ENCODE results near the gene ANKRD13A. TPM values are rescaled to one million over a fixed set of nuclear protein-coding genes. Genes with fewer than 3 reads are reported as not detected.
"Not testable (repeated sequence)": the region's sequence is repeated elsewhere in the genome, so short reads cannot be mapped to it uniquely, and the experiment has no call there.

ANKRD13A gene
- total RNA-seq, 1 donor from 2014 or later = 22.5 TPM

GRCh38 chr12:110065540-110065939 lies 66.3 kb downstream of the ANKRD13A start:
- FAIRE-seq = no peak
- Histone ChIP-seq H4K20me1 (ENCODE audit: insufficient read depth, low read length) (no peaks in the 10 kb centered on the region), H3K27me3 (ENCODE audit: insufficient read depth, low read length) (no peaks in the 10 kb centered on the region), H3K9ac (ENCODE audit: low read length) (no peak overlapping the region), H3K27ac (ENCODE audit: low read depth, low read length) (no peak overlapping the region), H3K4me2 (ENCODE audit: low read length) (no peak overlapping the region), H3K4me3 (ENCODE audit: insufficient read depth, low read depth, low read length) (no peak overlapping the region), H3K79me2 (ENCODE audit: insufficient read depth, low read length) (no peaks in the 10 kb centered on the region), H3K36me3 (ENCODE audit: insufficient read depth, low read length) (no peaks in the 10 kb centered on the region), H2AFZ (ENCODE audit: low read depth, low read length) (no peak overlapping the region), H3K9me3 (ENCODE audit: insufficient read depth, low read depth, low read length) (no peaks in the 10 kb centered on the region), H3K4me1 (ENCODE audit: insufficient read depth, low read length) (no peaks in the 10 kb centered on the region)
- Mint-ChIP-seq H3K4me3 (ENCODE audit: unreplicated experiment) (no peak overlapping the region), H3K9me3 (ENCODE audit: unreplicated experiment) (no peaks in the 10 kb centered on the region), H3K27me3 (ENCODE audit: low read depth, unreplicated experiment) (peaks cover 6% of the 10 kb centered on the region), H3K27ac (ENCODE audit: unreplicated experiment) (no peak overlapping the region), H3K4me1 (ENCODE audit: low read depth, unreplicated experiment) (peaks cover 1% of the 10 kb centered on the region), H3K36me3 (ENCODE audit: low read depth, unreplicated experiment) (no peaks in the 10 kb centered on the region)
- TF ChIP-seq EZH2 (IDR thresholded peaks at IDR 0.05; ENCODE audit: insufficient read depth, low read length) (no peak), CTCF (IDR thresholded peaks at IDR 0.05; ENCODE audit: insufficient read depth, low read depth, low read length) (no peak)
- no peak for DNase-seq (ENCODE audit: low read depth)

DNA sequence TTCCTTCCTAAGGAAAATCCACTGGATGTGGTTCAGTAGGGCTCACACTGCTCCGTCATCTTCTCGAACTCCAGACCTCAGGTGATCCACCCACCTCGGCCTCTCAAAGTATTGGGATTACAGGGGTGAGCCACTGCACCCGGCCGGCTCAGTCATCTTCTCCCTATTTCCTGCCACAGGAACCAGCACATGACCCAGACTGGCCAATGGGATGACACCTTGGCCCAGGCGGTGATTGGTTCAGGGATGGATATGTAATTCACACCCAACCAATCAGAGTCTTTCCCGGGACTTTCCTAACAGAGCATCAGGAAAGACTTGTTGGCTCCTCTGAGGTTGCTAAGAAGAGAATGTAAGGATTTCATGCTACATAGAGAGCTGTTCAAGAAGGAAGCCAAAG lies 68.3 kb downstream of the ANKRD13A start:
- FAIRE-seq = no peak
- Histone ChIP-seq H3K36me3 (ENCODE audit: insufficient read depth, low read length) (no peaks in the 10 kb centered on the region), H3K27ac (ENCODE audit: low read depth, low read length) (no peak overlapping the region), H3K79me2 (ENCODE audit: insufficient read depth, low read length) (no peaks in the 10 kb centered on the region), H2AFZ (ENCODE audit: low read depth, low read length) (no peak overlapping the region), H3K9me3 (ENCODE audit: insufficient read depth, low read depth, low read length) (no peaks in the 10 kb centered on the region), H3K27me3 (ENCODE audit: insufficient read depth, low read length) (no peaks in the 10 kb centered on the region), H3K4me3 (ENCODE audit: insufficient read depth, low read depth, low read length) (no peak overlapping the region), H3K9ac (ENCODE audit: low read length) (no peak overlapping the region), H3K4me2 (ENCODE audit: low read length) (no peak overlapping the region), H3K4me1 (ENCODE audit: insufficient read depth, low read length) (no peaks in the 10 kb centered on the region), H4K20me1 (ENCODE audit: insufficient read depth, low read length) (no peaks in the 10 kb centered on the region)
- no peak for DNase-seq (ENCODE audit: low read depth)
- Mint-ChIP-seq H3K36me3 (ENCODE audit: low read depth, unreplicated experiment) (no peaks in the 10 kb centered on the region), H3K9me3 (ENCODE audit: unreplicated experiment) (no peaks in the 10 kb centered on the region), H3K4me1 (ENCODE audit: low read depth, unreplicated experiment) (no peaks in the 10 kb centered on the region), H3K27me3 (ENCODE audit: low read depth, unreplicated experiment) (peaks cover 6% of the 10 kb centered on the region), H3K4me3 (ENCODE audit: unreplicated experiment) (no peak overlapping the region), H3K27ac (ENCODE audit: unreplicated experiment) (no peak overlapping the region)
- no peak for TF ChIP-seq CTCF (IDR thresholded peaks at IDR 0.05; ENCODE audit: insufficient read depth, low read depth, low read length)

GRCh38 chr12:110068115-110068514 lies 68.9 kb downstream of the ANKRD13A start:
- H3K27ac Mint-ChIP-seq (ENCODE audit: unreplicated experiment); H3K27me3 Mint-ChIP-seq (ENCODE audit: low read depth, unreplicated experiment); H3K27ac ChIP-seq (ENCODE audit: low read depth, low read length): not testable (repeated sequence)

More at GRCh38 chr12:110068115-110068514, 68.9 kb downstream of the ANKRD13A start:
- H3K27me3 ChIP-seq (ENCODE audit: insufficient read depth, low read length); H3K9me3 ChIP-seq (ENCODE audit: insufficient read depth, low read depth, low read length); H3K36me3 ChIP-seq (ENCODE audit: insufficient read depth, low read length); DNase-seq (ENCODE audit: low read depth); H3K4me2 ChIP-seq (ENCODE audit: low read length); H3K9ac ChIP-seq (ENCODE audit: low read length); H3K4me1 ChIP-seq (ENCODE audit: insufficient read depth, low read length); H2AFZ ChIP-seq (ENCODE audit: low read depth, low read length); H3K4me3 ChIP-seq (ENCODE audit: insufficient read depth, low read depth, low read length); H3K4me3 Mint-ChIP-seq (ENCODE audit: unreplicated experiment); H3K4me1 Mint-ChIP-seq (ENCODE audit: low read depth, unreplicated experiment); H4K20me1 ChIP-seq (ENCODE audit: insufficient read depth, low read length); H3K36me3 Mint-ChIP-seq (ENCODE audit: low read depth, unreplicated experiment); FAIRE-seq; H3K9me3 Mint-ChIP-seq (ENCODE audit: unreplicated experiment); H3K79me2 ChIP-seq (ENCODE audit: insufficient read depth, low read length): not testable (repeated sequence)

Data from astrocyte (in vitro differentiated cells and primary cell).